ENCODE measurements around the gene LAMA3. TPM values are rescaled to one million over a fixed set of nuclear protein-coding genes. Genes with fewer than 3 reads are reported as not detected.

Gene LAMA3
- total RNA-seq, 1 experiment from 2014 or later: 5.6 TPM

DNA sequence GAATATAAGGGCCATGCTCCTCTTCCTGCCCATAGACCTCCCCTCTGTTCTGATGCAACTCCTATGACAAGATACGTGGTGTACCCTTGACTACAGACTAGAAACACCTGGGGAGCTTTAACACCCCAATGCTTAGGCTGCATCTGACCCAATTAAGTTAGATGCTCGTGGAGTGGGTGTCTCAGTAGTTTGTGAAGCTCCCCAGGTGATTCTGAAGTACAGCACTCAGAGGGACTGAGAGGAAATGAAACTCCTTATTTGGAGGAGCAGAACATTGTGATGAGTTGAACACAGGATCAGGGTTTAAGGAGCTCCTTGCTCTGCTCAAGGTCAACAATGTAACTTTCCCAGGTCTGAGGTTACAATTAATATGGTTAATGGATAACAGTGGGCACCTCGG is 245.0 kb downstream of the LAMA3 start:
- H3K9me2 ChIP-seq (ENCODE audit: insufficient read depth): no peaks in the 10 kb centered on the region
- BruUV-seq (replicated peaks): no TSS peak
- H3K79me2 ChIP-seq (ENCODE audit: insufficient read depth, low read length): no peaks in the 10 kb centered on the region
- no peak overlapping the region for H3K4me3 ChIP-seq (replicated peaks in 1 of 2; ENCODE audit: low read depth in 1 of 2, low read length in 2 of 2)
- ChIA-PET RAD21 (ENCODE audit: low non-redundant PET in 1 of 2, low total read pairs in 2 of 2, uncharacterized antibody in 2 of 2, unreplicated experiment in 2 of 2) (no interaction called here), POLR2A (no interaction called here), CTCF (no interaction called here)
- no peak overlapping the region for H3K9ac ChIP-seq (ENCODE audit: low read length)
- H2AFZ ChIP-seq (ENCODE audit: low read depth, low read length, poor library complexity, severe bottlenecking): no peak overlapping the region
- H3K4me2 ChIP-seq (ENCODE audit: low read length): no peak overlapping the region
- ATAC-seq (no peak), DNase-seq (ENCODE audit: low read depth, low spot score) (no peak)
- intact Hi-C loops (cut with micrococcal nuclease): no loop called here
- TF ChIP-seq CBX3 (IDR thresholded peaks at IDR 0.05; ENCODE audit: low read depth): no peak
- no peak for TF ChIP-seq RAD21 (IDR thresholded peaks at IDR 0.05; ENCODE audit: low read depth)
- no peak for TF ChIP-seq POLR2A (IDR thresholded peaks at IDR 0.05; ENCODE audit: borderline replicate concordance, extremely low read depth, insufficient read depth, insufficient read length)
- TF ChIP-seq SIN3A (IDR thresholded peaks at IDR 0.05; ENCODE audit: low read depth): no peak
- no peak for TF ChIP-seq EZH2phosphoT487 (IDR thresholded peaks at IDR 0.05; ENCODE audit: borderline replicate concordance)
- TF ChIP-seq ELF1 (IDR thresholded peaks at IDR 0.05; ENCODE audit: borderline replicate concordance, low read depth): no peak
- no peak for TF ChIP-seq EGR1 (IDR thresholded peaks at IDR 0.05; ENCODE audit: low read depth)
- TF ChIP-seq, protein P1, sequence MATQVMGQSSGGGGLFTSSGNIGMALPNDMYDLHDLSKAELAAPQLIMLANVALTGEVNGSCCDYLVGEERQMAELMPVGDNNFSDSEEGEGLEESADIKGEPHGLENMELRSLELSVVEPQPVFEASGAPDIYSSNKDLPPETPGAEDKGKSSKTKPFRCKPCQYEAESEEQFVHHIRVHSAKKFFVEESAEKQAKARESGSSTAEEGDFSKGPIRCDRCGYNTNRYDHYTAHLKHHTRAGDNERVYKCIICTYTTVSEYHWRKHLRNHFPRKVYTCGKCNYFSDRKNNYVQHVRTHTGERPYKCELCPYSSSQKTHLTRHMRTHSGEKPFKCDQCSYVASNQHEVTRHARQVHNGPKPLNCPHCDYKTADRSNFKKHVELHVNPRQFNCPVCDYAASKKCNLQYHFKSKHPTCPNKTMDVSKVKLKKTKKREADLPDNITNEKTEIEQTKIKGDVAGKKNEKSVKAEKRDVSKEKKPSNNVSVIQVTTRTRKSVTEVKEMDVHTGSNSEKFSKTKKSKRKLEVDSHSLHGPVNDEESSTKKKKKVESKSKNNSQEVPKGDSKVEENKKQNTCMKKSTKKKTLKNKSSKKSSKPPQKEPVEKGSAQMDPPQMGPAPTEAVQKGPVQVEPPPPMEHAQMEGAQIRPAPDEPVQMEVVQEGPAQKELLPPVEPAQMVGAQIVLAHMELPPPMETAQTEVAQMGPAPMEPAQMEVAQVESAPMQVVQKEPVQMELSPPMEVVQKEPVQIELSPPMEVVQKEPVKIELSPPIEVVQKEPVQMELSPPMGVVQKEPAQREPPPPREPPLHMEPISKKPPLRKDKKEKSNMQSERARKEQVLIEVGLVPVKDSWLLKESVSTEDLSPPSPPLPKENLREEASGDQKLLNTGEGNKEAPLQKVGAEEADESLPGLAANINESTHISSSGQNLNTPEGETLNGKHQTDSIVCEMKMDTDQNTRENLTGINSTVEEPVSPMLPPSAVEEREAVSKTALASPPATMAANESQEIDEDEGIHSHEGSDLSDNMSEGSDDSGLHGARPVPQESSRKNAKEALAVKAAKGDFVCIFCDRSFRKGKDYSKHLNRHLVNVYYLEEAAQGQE (IDR thresholded peaks at IDR 0.05; ENCODE audit: low read depth): no peak
- TF ChIP-seq, protein P2, sequence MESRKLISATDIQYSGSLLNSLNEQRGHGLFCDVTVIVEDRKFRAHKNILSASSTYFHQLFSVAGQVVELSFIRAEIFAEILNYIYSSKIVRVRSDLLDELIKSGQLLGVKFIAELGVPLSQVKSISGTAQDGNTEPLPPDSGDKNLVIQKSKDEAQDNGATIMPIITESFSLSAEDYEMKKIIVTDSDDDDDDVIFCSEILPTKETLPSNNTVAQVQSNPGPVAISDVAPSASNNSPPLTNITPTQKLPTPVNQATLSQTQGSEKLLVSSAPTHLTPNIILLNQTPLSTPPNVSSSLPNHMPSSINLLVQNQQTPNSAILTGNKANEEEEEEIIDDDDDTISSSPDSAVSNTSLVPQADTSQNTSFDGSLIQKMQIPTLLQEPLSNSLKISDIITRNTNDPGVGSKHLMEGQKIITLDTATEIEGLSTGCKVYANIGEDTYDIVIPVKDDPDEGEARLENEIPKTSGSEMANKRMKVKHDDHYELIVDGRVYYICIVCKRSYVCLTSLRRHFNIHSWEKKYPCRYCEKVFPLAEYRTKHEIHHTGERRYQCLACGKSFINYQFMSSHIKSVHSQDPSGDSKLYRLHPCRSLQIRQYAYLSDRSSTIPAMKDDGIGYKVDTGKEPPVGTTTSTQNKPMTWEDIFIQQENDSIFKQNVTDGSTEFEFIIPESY (IDR thresholded peaks at IDR 0.05; ENCODE audit: extremely low read depth, insufficient replicate concordance, low read length): no peak
- TF ChIP-seq SP1 (IDR thresholded peaks at IDR 0.05; ENCODE audit: low read depth): no peak
- TF ChIP-seq EZH2 (IDR thresholded peaks at IDR 0.05): no peak
- TF ChIP-seq ZNF274 (IDR thresholded peaks at IDR 0.05; ENCODE audit: low read depth, low read length): no peak
- no peak for TF ChIP-seq SRF (IDR thresholded peaks at IDR 0.05; ENCODE audit: low read depth)
- no peak overlapping the region for H3K27ac ChIP-seq (ENCODE audit: low read depth, low read length)
- no peaks in the 10 kb centered on the region for H3K4me1 ChIP-seq (ENCODE audit: control insufficient read depth in 1 of 2, insufficient read depth in 2 of 2, low read length in 2 of 2)
- H3K36me3 ChIP-seq (ENCODE audit: control insufficient read depth in 1 of 2, insufficient read depth in 2 of 2, low read length in 2 of 2): no peaks in the 10 kb centered on the region
- no peaks in the 10 kb centered on the region for H4K20me1 ChIP-seq (ENCODE audit: insufficient read depth)
- no peaks in the 10 kb centered on the region for H3K9me3 ChIP-seq (ENCODE audit: control insufficient read depth in 1 of 2, insufficient read depth in 1 of 2, low read depth in 1 of 2, low read length in 2 of 2)
- no peaks in the 10 kb centered on the region for H3K27me3 ChIP-seq (ENCODE audit: insufficient read depth, low read length)

Data from HCT116 (cell line).